Measurements from ENCODE around the gene CCNL2.

The CCNL2 gene

DNA sequence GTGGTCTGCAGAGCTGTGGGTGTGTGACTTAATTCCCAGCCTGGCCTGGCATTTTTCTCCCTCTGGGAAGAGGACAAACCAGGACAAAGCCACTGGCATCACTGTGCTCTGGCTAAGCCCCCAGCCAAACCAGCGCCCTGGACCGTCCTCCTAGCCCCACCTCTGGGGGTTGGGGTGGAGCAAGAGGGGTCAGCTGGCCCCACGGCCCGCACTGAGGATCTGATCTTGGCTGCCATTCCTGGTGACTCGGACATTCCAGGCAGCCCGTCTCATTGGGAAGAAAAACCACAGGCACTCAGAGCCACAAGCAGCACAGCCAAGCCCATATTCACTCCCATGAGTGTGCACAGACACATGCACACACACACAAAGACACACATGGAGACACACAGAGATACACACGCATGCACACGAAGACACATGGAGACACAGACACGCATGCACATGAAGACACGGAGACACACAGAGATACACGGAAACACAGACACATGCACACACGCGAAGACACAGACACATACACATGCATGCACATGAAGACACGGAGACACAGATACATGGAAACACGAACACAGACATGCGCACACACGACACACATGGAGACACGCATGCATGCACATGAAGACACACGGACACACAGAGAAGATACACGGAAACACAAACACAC, 38.5 kb downstream of the CCNL2 start:
- DNase-seq (ENCODE audit: extremely low spot score, insufficient read length, low read depth) (no peak), FAIRE-seq (no peak)

DNA sequence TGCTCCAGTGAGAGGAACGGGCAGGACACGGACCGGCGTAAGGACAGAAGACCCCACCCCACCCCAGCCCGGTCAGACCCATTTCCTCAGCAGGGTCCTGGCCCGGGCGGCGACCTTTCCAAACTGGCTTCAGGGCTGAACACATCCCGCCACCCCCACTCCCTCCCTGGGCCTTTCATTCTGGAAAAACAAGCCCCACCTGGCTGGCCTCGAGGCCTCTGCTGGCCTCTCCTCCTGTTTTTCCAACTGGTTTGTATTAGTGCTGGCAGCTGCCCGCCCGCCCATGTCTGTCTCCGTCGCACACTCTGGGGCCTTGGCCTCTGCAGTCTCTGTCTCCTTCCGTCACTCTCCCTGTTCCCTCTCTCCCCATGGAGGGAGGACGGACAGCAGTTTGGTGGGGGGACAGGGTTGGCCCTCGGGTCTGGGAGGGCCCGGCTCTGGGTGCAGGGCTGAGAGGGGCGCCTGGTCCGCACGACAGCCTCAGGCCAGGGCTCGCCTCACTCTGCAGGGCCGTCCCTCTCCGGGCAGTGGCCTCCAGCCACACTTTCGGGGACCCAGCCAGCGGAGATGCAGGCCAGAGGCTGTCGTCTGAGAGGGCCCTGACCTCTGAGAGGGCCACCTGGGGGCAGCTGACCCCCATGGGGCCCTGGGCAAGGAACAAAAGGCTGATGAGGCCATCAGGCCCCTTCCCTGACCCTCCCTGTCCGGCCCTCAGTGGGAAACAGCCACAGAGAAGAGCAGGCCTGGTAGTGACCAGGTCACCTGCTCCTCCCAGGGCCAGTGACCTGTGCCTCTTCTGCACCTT, 39.3 kb downstream of the CCNL2 start:
- DNase-seq (ENCODE audit: extremely low spot score, insufficient read length, low read depth): no peak
- FAIRE-seq: no peak

- DNase-seq (ENCODE audit: extremely low spot score, insufficient read length, low read depth): no peak
- FAIRE-seq: no peak
These were observed 39.8 kb downstream of the CCNL2 start for GRCh38 chr1:1359308-1359663.

GRCh38 chr1:1358433-1359271, 40.5 kb downstream of the CCNL2 start, which contains the start of gene MXRA8:
Gene MXRA8 (minus strand): TSS chr1:1358555. CDS start chr1:1358504, 51 bp downstream.
- no peak for FAIRE-seq

DNA sequence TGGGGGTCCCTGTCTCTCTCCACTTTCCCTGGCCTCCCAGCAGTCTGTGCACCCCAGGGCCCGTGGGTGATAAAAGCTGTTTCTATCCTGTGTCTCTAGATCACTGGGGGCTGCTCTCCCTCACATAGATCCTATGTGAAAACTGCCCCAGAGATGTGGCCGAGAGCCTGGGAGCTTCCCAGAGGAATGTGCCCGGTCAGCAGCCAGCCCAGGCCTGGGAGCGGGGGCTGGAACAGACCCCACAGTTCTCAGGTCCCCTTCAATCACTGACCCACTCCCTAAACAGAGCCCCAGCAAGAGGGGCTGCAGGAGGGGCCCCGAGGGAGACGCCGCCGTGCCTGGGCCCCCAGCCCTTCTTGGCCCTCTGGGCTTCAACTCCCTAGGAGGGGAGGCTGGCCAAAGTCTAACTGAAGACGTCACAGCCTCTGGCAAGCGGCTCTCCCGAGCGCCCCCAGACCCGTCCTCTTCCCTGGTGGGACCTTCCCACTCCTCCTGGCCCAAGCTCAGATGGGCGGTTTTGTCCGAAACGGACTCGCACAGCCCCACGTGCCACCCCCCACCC, 41.2 kb downstream of the CCNL2 start:
- no peak for FAIRE-seq

More at GRCh38 chr1:1358433-1359271, 40.5 kb downstream of the CCNL2 start, which contains the start of gene MXRA8:
- no peak for DNase-seq (ENCODE audit: extremely low spot score, insufficient read length, low read depth)

GRCh38 chr1:1356796-1357401, 42.2 kb downstream of the CCNL2 start:
- no peak for FAIRE-seq
- DNase-seq (ENCODE audit: extremely low spot score, insufficient read length, low read depth): no peak

More for the DNA sequence above, 41.2 kb downstream of the CCNL2 start:
- no peak for DNase-seq (ENCODE audit: extremely low spot score, insufficient read length, low read depth)

GRCh38 chr1:1356166-1356795, 42.9 kb downstream of the CCNL2 start:
- FAIRE-seq (no peak), DNase-seq (ENCODE audit: extremely low spot score, insufficient read length, low read depth) (no peak)

DNA sequence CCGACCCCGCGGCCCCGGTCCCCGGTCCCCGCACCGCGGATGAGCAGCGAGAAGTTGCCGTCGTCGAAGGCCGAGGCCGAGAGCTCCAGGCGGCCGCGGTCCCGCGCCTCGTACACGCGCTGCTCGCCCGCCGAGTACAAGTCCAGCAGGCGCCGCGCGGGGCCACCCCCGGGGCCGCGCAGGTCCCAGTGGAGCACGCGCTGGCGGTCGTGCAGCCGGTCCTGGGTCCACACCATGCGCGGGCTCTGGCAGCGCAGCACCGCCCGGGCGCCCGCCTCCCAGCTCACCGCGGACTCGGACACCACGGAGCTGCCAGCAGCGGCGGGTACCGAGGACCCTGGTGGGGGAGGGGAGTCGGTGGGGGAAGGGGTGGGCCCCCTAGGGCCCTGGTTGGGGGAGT, 43.7 kb downstream of the CCNL2 start:
- DNase-seq (ENCODE audit: extremely low spot score, insufficient read length, low read depth) (no peak), FAIRE-seq (no peak)

DNA sequence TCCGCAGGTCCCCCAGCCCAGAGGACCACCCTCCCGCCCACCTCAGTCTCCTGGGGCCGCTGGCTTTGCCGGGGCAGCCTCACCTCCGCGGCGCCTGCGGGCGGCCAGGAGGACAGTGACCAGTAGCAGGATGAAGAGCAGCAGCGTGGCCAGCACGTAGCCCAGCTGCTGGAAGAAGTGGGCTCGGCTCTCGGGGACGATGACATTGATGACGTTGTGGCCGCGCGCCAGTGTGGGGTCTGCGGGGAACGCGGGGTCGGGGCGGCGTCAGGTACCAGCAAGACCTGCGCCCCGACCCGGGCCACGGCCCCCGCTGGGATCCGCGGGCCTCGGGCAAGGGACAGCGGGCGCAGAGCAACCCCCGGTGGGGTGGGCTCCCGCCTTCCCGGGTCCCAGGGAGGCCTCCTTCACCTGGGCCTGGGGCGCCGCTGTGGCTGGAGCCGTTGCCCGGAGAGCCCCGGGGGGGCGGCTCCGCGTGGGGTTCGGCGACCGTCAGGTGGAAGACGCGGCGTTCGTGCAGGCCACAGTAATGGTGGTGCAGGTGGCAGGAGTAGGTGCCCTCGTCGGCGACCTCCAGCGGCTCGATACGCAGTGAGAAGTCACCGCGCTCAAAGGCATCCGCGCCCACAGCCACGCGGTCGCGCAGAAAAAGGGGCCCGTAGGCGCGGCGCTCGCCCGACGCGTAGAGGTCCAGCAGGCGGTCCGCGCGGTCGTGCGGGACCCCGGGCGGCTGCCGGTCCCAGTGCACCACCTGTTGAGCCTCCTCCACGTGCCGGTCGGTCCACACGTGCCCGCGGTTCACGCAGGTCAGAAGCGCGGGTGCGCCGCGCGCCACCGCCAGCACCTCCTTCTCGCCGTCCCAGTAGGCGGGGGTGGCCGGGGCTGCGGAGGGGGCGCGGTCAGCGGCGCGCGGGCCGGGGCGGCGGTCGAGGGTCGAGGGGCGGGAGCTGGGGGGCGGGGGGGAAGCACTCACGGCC, 44.6 kb downstream of the CCNL2 start:
- no peak for DNase-seq (ENCODE audit: extremely low spot score, insufficient read length, low read depth)
- no peak for FAIRE-seq

DNA sequence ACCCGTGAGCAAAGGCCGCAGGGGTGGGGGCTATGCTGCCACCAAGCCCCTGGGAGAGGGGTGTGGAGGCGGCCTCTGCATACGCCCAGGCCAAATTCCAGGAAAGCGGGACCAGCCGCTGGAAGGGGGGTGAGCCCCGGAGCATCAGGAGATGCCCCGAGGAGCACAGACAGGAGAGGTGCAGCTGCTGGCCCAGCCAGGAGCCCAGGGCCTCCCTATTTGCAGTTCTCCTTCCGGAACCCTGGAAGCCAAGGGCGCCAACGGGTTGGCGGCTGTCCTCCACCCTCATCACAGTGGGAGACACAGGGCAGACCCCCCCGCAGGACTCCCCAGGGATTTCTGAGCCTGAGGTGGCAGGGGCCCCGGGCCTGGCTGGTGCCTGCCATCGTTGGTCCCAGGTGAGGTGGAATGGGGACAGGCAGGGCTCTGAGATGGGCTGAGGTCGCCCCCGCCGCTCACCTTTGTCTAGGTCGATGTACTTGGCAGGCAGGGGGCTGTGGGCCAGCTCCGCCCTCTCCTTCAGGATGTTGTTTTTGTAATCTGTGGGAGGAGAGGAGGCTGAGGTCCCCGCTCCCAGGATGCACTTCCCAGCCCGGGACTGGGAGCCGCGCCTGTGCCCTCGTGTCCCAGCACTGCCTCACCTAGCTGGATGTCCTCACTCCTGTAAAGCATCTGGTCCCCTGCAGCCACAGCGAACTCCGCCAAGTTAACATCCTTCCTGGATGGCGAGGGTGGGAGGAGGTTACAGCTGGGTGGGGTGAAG, 45.6 kb downstream of the CCNL2 start:
- DNase-seq (ENCODE audit: extremely low spot score, insufficient read length, low read depth) (no peak), FAIRE-seq (no peak)

GRCh38 chr1:1352786-1353388, 46.2 kb downstream of the CCNL2 start:
- FAIRE-seq: peak; percentile 5
- no peak for DNase-seq (ENCODE audit: extremely low spot score, insufficient read length, low read depth)

DNA sequence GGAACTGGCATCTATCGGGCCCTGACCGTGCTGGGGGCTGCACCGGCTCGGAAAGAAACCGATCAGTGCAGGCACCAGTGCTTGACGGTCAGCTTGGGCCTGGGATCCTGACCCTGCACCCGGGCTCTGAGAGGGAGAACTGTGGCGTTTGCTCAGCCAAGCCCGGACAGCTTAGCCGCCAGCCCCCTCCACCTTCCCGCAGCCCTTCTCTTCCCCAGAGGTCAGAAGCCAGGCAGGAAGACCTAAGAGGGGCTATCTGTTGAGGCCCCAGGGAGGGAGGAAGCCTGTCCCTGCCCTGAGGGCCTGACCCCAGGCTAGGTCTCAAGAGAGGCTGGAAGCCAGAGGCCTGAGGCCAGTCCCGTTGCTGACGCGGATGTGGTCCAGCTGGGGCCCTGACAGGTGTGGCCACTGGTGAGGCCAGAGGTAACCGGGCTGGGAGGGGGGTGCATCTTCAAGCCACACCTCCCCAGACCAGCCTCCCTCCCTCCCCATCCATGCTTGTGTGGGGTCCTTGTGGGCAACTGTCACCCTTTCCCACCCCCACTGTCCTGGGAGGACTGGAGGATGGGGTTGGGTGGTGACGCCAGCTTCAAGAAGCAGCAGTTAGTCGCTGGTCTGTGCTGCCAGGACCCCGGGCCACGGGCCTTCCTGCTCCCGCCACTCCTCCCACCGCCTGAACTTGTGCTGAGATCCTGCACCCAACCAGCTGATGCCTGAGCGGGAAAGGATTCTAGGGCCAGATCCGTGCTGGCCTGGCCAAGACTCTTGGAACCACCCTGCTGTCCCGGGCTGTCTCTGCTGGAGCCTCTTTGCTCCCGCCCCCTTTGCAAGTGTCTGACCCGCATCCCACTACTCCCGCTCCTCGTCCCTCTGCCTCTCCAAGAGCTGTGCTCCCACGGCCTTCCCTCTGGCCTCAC, 47.4 kb downstream of the CCNL2 start:
- no peak for DNase-seq (ENCODE audit: extremely low spot score, insufficient read length, low read depth)
- FAIRE-seq: no peak

DNA sequence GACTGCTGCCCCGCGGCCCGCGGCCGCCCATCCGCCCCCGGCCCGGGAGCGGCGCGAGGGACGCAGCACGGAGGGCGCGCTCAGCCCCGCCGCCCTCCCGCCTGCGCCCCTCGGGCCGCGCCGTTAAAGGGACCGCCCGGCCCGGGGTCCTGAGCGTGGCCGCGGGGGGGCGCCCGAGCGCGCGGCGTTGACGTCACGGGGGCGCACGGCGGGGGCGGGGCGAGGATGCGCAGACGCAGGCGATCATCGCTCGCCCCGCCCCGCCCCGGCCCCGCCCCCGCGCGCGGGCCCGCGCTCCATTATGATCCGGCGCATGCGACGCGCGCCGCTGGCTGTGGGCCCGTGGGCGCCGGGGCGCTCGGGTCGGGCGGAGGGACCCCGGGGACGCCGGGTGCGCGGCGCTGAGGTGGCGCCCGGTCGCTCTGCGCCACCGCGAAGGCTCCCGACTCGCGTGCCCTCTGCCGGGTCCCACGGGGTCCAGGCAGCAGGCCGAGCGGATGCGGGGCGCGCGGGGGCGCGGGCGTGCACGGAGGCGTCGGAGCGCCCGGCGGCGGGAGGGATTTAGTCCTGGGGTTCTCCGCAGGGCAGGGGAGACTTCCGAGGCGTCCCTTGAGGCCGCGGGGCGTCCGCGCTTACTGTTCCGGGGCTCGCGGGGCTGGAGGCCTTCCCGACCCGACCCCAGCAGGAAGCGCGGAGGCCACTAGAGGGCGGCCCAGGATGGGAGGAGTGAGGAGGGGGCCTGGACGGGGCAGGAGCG, 49.7 kb downstream of the CCNL2 start, which contains the start of gene DVL1:
Gene DVL1, minus strand, starts transcription at position 163 of the 757 bp plus-strand sequence. CDS start 353 bp downstream, outside the sequence.
- FAIRE-seq (peak; percentile 62), DNase-seq (ENCODE audit: extremely low spot score, insufficient read length, low read depth) (peak; percentile 88)

- FAIRE-seq (no peak), DNase-seq (ENCODE audit: extremely low spot score, insufficient read length, low read depth) (no peak)
These were observed 50.5 kb downstream of the CCNL2 start for GRCh38 chr1:1348420-1349255.

Measured in GM18507 (cell line).